Astrocyte (in vitro differentiated cells and primary cell): ENCODE data around the gene GNAO1. TPM values are rescaled to one million over a fixed set of nuclear protein-coding genes. Genes with fewer than 3 reads are reported as not detected.

Experiments
- DNase-seq: peaks from one replicate; pipeline ENCODE4 v3.0.0-alpha.2; 2010; ENCODE audit warnings: low read depth
- FAIRE-seq: peaks from 2 replicates; lab custom pipeline; 2011; peaks lifted over from hg19 to GRCh38; lab: Jason Lieb, UNC
- H2AFZ ChIP-seq: 2 replicates; pipeline ENCODE4 v1.6.0; 2012; ENCODE audit warnings: low read depth, low read length, inconsistent platforms
- H3K27ac ChIP-seq: 2 replicates; pipeline ENCODE4 v1.5.1; 2011; ENCODE audit warnings: low read depth, low read length, inconsistent platforms
- H3K27me3 ChIP-seq: 2 replicates; pipeline ENCODE4 v1.6.0; 2011; ENCODE audit warnings: low read length, inconsistent platforms; ENCODE audit not compliant: insufficient read depth
- H3K36me3 ChIP-seq: 2 replicates; pipeline ENCODE4 v1.5.1; 2011; ENCODE audit warnings: low read length, inconsistent platforms; ENCODE audit not compliant: insufficient read depth
- H3K4me1 ChIP-seq: 2 replicates; pipeline ENCODE4 v1.5.1; 2011; ENCODE audit warnings: low read length, inconsistent platforms; ENCODE audit not compliant: insufficient read depth
- H3K4me2 ChIP-seq: 2 replicates; pipeline ENCODE4 v1.6.0; 2012; ENCODE audit warnings: low read length, inconsistent platforms
- H3K4me3 ChIP-seq: 2 replicates; pipeline ENCODE4 v1.5.1; 2011; ENCODE audit warnings: low read depth, mild to moderate bottlenecking, low read length, inconsistent platforms; ENCODE audit not compliant: insufficient read depth
- H3K79me2 ChIP-seq: 2 replicates; pipeline ENCODE4 v1.6.0; 2012; ENCODE audit warnings: mild to moderate bottlenecking, low read length, inconsistent platforms; ENCODE audit not compliant: insufficient read depth
- H3K9ac ChIP-seq: 2 replicates; pipeline ENCODE4 v1.6.0; 2012; ENCODE audit warnings: mild to moderate bottlenecking, low read length, inconsistent platforms
- H3K9me3 ChIP-seq: 2 replicates; pipeline ENCODE4 v1.5.1; 2012; ENCODE audit warnings: low read depth, mild to moderate bottlenecking, low read length, inconsistent platforms; ENCODE audit not compliant: insufficient read depth
- H4K20me1 ChIP-seq: 2 replicates; pipeline ENCODE4 v1.6.0; 2012; ENCODE audit warnings: low read length, inconsistent platforms; ENCODE audit not compliant: insufficient read depth
- H3K27ac Mint-ChIP-seq: one replicate; pipeline ENCODE4 v1.8.0; 2021; ENCODE audit warnings: mild to moderate bottlenecking, mixed read lengths; ENCODE audit not compliant: unreplicated experiment
- H3K27me3 Mint-ChIP-seq: one replicate; pipeline ENCODE4 v1.8.0; 2021; ENCODE audit warnings: low read depth, mixed read lengths; ENCODE audit not compliant: unreplicated experiment
- H3K36me3 Mint-ChIP-seq: one replicate; pipeline ENCODE4 v1.8.0; 2021; ENCODE audit warnings: low read depth, mixed read lengths; ENCODE audit not compliant: unreplicated experiment
- H3K4me1 Mint-ChIP-seq: one replicate; pipeline ENCODE4 v1.8.0; 2021; ENCODE audit warnings: low read depth, mixed read lengths; ENCODE audit not compliant: unreplicated experiment
- H3K4me3 Mint-ChIP-seq: one replicate; pipeline ENCODE4 v1.8.0; 2021; ENCODE audit warnings: mild to moderate bottlenecking, moderate library complexity, mixed read lengths; ENCODE audit not compliant: unreplicated experiment
- H3K9me3 Mint-ChIP-seq: one replicate; pipeline ENCODE4 v1.8.0; 2021; ENCODE audit warnings: mild to moderate bottlenecking, mixed read lengths; ENCODE audit not compliant: unreplicated experiment
- EZH2 ChIP-seq: IDR thresholded peaks from 2 replicates; pipeline ENCODE4 v1.6.1; 2012; ENCODE audit warnings: mild to moderate bottlenecking, low read length, inconsistent platforms; ENCODE audit not compliant: insufficient read depth
- total RNA-seq: library from RNA; stranded (reverse); gene quantifications from 2 replicates; pipeline ENCODE4 v1.2.1, GENCODE V29; 2021
- TF ChIP-seq, protein P1 (sequence below): IDR thresholded peaks from 2 replicates; pipeline ENCODE4 v1.5.1; 2011; ENCODE audit warnings: low read depth, mild to moderate bottlenecking, inconsistent platforms, low read length, moderate library complexity; ENCODE audit not compliant: insufficient read depth

Gene GNAO1
- total RNA-seq, 1 donor from 2014 or later = 1.7 TPM

- H3K4me2 ChIP-seq = no peak overlapping the region
- Mint-ChIP-seq H3K4me1 (no peaks in the 10 kb centered on the region), H3K27ac (no peak overlapping the region), H3K4me3 (no peak overlapping the region), H3K9me3 (no peaks in the 10 kb centered on the region), H3K36me3 (no peaks in the 10 kb centered on the region), H3K27me3 (peaks cover 26% of the 10 kb centered on the region)
- DNase-seq (no peak), FAIRE-seq (no peak)
- no peak overlapping the region for H3K27ac ChIP-seq
- H3K9ac ChIP-seq = no peak overlapping the region
- no peaks in the 10 kb centered on the region for H4K20me1 ChIP-seq
- H3K4me1 ChIP-seq = no peaks in the 10 kb centered on the region
- no peaks in the 10 kb centered on the region for H3K36me3 ChIP-seq
- no peak overlapping the region for H3K4me3 ChIP-seq
- TF ChIP-seq, protein P1, sequence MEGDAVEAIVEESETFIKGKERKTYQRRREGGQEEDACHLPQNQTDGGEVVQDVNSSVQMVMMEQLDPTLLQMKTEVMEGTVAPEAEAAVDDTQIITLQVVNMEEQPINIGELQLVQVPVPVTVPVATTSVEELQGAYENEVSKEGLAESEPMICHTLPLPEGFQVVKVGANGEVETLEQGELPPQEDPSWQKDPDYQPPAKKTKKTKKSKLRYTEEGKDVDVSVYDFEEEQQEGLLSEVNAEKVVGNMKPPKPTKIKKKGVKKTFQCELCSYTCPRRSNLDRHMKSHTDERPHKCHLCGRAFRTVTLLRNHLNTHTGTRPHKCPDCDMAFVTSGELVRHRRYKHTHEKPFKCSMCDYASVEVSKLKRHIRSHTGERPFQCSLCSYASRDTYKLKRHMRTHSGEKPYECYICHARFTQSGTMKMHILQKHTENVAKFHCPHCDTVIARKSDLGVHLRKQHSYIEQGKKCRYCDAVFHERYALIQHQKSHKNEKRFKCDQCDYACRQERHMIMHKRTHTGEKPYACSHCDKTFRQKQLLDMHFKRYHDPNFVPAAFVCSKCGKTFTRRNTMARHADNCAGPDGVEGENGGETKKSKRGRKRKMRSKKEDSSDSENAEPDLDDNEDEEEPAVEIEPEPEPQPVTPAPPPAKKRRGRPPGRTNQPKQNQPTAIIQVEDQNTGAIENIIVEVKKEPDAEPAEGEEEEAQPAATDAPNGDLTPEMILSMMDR = no peak
- no peak for TF ChIP-seq EZH2
- no peaks in the 10 kb centered on the region for H3K79me2 ChIP-seq
- H3K27me3 ChIP-seq = no peaks in the 10 kb centered on the region
- no peak overlapping the region for H2AFZ ChIP-seq
- H3K9me3 ChIP-seq = no peaks in the 10 kb centered on the region
Observed at GRCh38 chr16:56255904-56256303, 64.6 kb downstream of the GNAO1 start.

GRCh38 chr16:56257239-56257638 lies 66.0 kb downstream of the GNAO1 start:
- Mint-ChIP-seq H3K27ac (no peak overlapping the region), H3K27me3 (peaks cover 28% of the 10 kb centered on the region), H3K36me3 (no peaks in the 10 kb centered on the region), H3K4me1 (no peaks in the 10 kb centered on the region), H3K9me3 (no peaks in the 10 kb centered on the region), H3K4me3 (no peak overlapping the region)
- Histone ChIP-seq H3K27ac (no peak overlapping the region), H3K4me1 (no peaks in the 10 kb centered on the region), H3K9me3 (no peaks in the 10 kb centered on the region), H4K20me1 (no peaks in the 10 kb centered on the region), H3K4me2 (no peak overlapping the region), H3K36me3 (no peaks in the 10 kb centered on the region), H3K9ac (no peak overlapping the region), H3K4me3 (no peak overlapping the region), H2AFZ (no peak overlapping the region), H3K27me3 (no peaks in the 10 kb centered on the region), H3K79me2 (no peaks in the 10 kb centered on the region)
- no peak for FAIRE-seq
- TF ChIP-seq EZH2 = no peak
- TF ChIP-seq, protein P1 = no peak
- DNase-seq = no peak

DNA sequence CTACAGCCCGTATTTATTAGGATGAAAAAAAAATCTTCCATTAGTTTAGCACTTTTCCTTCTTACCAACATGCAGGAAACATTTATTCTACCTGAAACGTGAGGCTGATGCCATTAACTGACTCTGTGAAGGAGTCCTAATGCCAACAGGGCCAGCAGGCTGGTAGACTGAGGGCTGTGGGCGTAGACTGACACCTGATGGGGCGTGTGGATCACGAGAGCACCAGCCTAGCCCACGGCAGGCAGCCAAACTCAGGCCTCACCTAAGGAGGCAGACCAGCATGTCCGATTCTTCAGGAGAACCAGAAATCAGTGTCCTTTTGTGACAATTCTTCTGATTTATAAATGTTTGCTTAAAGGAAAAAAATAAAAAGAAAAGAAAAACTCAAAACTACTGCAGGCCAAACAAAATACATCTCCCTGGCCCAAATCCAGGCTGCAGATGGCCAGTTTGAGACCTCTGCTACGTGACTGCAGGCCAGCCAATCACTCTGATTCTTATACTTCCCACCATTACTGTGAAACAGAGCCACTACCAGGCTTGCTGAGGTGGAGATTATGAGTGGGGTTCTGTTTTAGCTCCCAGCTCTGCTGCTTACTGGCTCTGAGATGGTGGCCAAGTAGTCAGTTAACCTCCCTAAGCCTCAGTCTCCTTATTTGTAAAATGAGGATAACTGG lies 66.5 kb downstream of the GNAO1 start:
- Mint-ChIP-seq H3K4me1 (no peaks in the 10 kb centered on the region), H3K4me3 (no peak overlapping the region), H3K36me3 (no peaks in the 10 kb centered on the region), H3K27me3 (peaks cover 27% of the 10 kb centered on the region), H3K27ac (no peak overlapping the region), H3K9me3 (no peaks in the 10 kb centered on the region)
- TF ChIP-seq, protein P1 = no peak
- no peak for TF ChIP-seq EZH2
- DNase-seq (no peak), FAIRE-seq (no peak)
- Histone ChIP-seq H3K9ac (no peak overlapping the region), H3K4me3 (no peak overlapping the region), H4K20me1 (no peaks in the 10 kb centered on the region), H3K4me2 (no peak overlapping the region), H3K27me3 (no peaks in the 10 kb centered on the region), H3K79me2 (no peaks in the 10 kb centered on the region), H3K27ac (no peak overlapping the region), H2AFZ (no peak overlapping the region), H3K9me3 (no peaks in the 10 kb centered on the region), H3K36me3 (no peaks in the 10 kb centered on the region), H3K4me1 (no peaks in the 10 kb centered on the region)
